Stimulated activated CD8-positive, alpha-beta memory T cell treated with anti-CD3 and anti-CD28 coated beads, Interleukin-12 subunit alpha, Interleukin-12 subunit beta, amount 100 ng/mL, for 24 hours (primary cell): ENCODE data around the gene ZAP70.
"Not testable (repeated sequence)": the region's sequence is repeated elsewhere in the genome, so short reads cannot be mapped to it uniquely, and the experiment has no call there.

ENCODE experiments used
- DNase-seq: peaks from one replicate; pipeline ENCODE4 v3.0.0-alpha.2; 2020; ENCODE audit errors: extremely low read depth

ZAP70 gene

GRCh38 chr2:97713296-97714083 is at the start of gene ZAP70:
TSS of gene ZAP70 (plus strand) at chr2:97713576. CDS start at chr2:97724037, 10,461 bp downstream.
- DNase-seq = no peak

GRCh38 chr2:97663626-97663961 is 49.8 kb upstream of the ZAP70 start:
- DNase-seq = no peak

GRCh38 chr2:97663962-97664635 is 49.3 kb upstream of the ZAP70 start, which contains the start of gene ACTR1B:
TSS of gene ACTR1B (minus strand) at chr2:97664044. CDS start at chr2:97663890, 154 bp downstream.
- peak; percentile 96 for DNase-seq

GRCh38 chr2:97664636-97664970 is 48.8 kb upstream of the ZAP70 start:
- DNase-seq = no peak

GRCh38 chr2:97669448-97669847 is 43.9 kb upstream of the ZAP70 start, which contains the start of gene C2orf92:
TSS of gene C2orf92 (plus strand) at chr2:97669713. CDS start at chr2:97669789, 76 bp downstream.
- DNase-seq = no peak

- DNase-seq = no peak
These were observed 42.9 kb upstream of the ZAP70 start for GRCh38 chr2:97670471-97670870.

GRCh38 chr2:97671526-97671925 is 41.9 kb upstream of the ZAP70 start:
- no peak for DNase-seq

- DNase-seq = not testable (repeated sequence)
These were observed 40.7 kb upstream of the ZAP70 start for GRCh38 chr2:97672606-97673140.

GRCh38 chr2:97673182-97673914 is 40.0 kb upstream of the ZAP70 start:
- no peak for DNase-seq

- DNase-seq = no peak
These were observed 39.5 kb upstream of the ZAP70 start for GRCh38 chr2:97673915-97674283.

- no peak for DNase-seq
These were observed 37.8 kb upstream of the ZAP70 start for GRCh38 chr2:97675430-97676113.

GRCh38 chr2:97676620-97677019 is 36.8 kb upstream of the ZAP70 start:
- DNase-seq = no peak

- no peak for DNase-seq
These were observed 35.9 kb upstream of the ZAP70 start for GRCh38 chr2:97677480-97677879.

- DNase-seq = no peak
These were observed 35.1 kb upstream of the ZAP70 start for GRCh38 chr2:97678298-97678697.

- DNase-seq = not testable (repeated sequence)
These were observed 26.1 kb upstream of the ZAP70 start for GRCh38 chr2:97687235-97687634.

- DNase-seq = no peak
These were observed 25.1 kb upstream of the ZAP70 start for GRCh38 chr2:97688062-97688827.

- DNase-seq = no peak
These were observed 22.2 kb upstream of the ZAP70 start for GRCh38 chr2:97691166-97691565.

- no peak for DNase-seq
These were observed 19.9 kb upstream of the ZAP70 start for GRCh38 chr2:97693476-97693875.

GRCh38 chr2:97695744-97696143 is 17.6 kb upstream of the ZAP70 start:
- no peak for DNase-seq

- peak; percentile 78 for DNase-seq
These were observed 15.8 kb upstream of the ZAP70 start for GRCh38 chr2:97697252-97698235.
